ENCODE measurements around the gene GPR32. TPM values are rescaled to one million over a fixed set of nuclear protein-coding genes. Genes with fewer than 3 reads are reported as not detected.

GPR32 gene
- total RNA-seq, 1 experiment from 2014 or later: not detected

GRCh38 chr19:50778906-50779430 lies 8.7 kb downstream of the GPR32 start (continued):
- no peak for TF ChIP-seq ZNF281 (CRISPR knock-in tag; IDR thresholded peaks at IDR 0.05)
- TF ChIP-seq FOXP4 (CRISPR knock-in tag; IDR thresholded peaks at IDR 0.05): no peak
- no peak for TF ChIP-seq TEAD1 (CRISPR knock-in tag; IDR thresholded peaks at IDR 0.05)
- TF ChIP-seq TEAD4 (CRISPR knock-in tag; IDR thresholded peaks at IDR 0.05): no peak
- TF ChIP-seq GRHL2 (CRISPR knock-in tag; IDR thresholded peaks at IDR 0.05; ENCODE audit: insufficient replicate concordance, severe bottlenecking): no peak
- no peak for TF ChIP-seq SP1 (CRISPR knock-in tag; conservative IDR thresholded peaks at IDR 0.05)
- no peak for TF ChIP-seq RELA (CRISPR knock-in tag; IDR thresholded peaks at IDR 0.05; ENCODE audit: borderline replicate concordance)
- no peak for TF ChIP-seq E2F4 (CRISPR knock-in tag; IDR thresholded peaks at IDR 0.05; ENCODE audit: borderline replicate concordance, low read depth)

GRCh38 chr19:50779504-50780457 lies 9.5 kb downstream of the GPR32 start:
- DNase-seq (ENCODE audit: low spot score): no peak
- ChIA-PET CTCF (interaction anchor here (0.8 to 10.3 kb wide), 13 partner anchors 11 to 423 kb away, joined by 3 to 195 read pairs (median 7); partner anchors contain the start of genes C19orf81, CLEC11A and SHANK1), POLR2A (interaction anchor here (1.4 to 1.9 kb wide), 2 partner anchors 55 kb away, joined by 3 to 7 read pairs; no protein-coding TSS in a partner anchor)
- no peak for TF ChIP-seq CREM (CRISPR knock-in tag; IDR thresholded peaks at IDR 0.05)
- Mint-ChIP-seq H3K27me3 (ENCODE audit: low read depth) (peaks cover 84% of the 10 kb centered on the region), H3K27ac (no peak overlapping the region), H3K36me3 (no peaks in the 10 kb centered on the region), H3K9me3 (no peaks in the 10 kb centered on the region), H3K4me3 (no peak overlapping the region), H3K4me1 (peaks cover 30% of the 10 kb centered on the region)
- ATAC-seq: no peak

- CTCF ChIA-PET: interaction anchor here (0.8 to 10.3 kb wide), 5 partner anchors 52 to 225 kb away, joined by 3 to 195 read pairs (median 12); partner anchors contain the start of genes CLEC11A and SHANK1
- Mint-ChIP-seq H3K4me3 (no peak overlapping the region), H3K27ac (no peak overlapping the region), H3K4me1 (peaks cover 30% of the 10 kb centered on the region), H3K27me3 (ENCODE audit: low read depth) (peaks cover 78% of the 10 kb centered on the region), H3K36me3 (no peaks in the 10 kb centered on the region), H3K9me3 (no peaks in the 10 kb centered on the region)
- DNase-seq (ENCODE audit: low spot score) (no peak), ATAC-seq (no peak)
- POLR2A ChIA-PET: interaction anchor here (0.7 to 1.4 kb wide), 2 partner anchors 52 to 56 kb away, joined by 3 to 4 read pairs; no protein-coding TSS in a partner anchor
- TF ChIP-seq TP53 (CRISPR knock-in tag; IDR thresholded peaks at IDR 0.05): no peak
- TF ChIP-seq JUN (CRISPR knock-in tag; IDR thresholded peaks at IDR 0.05): no peak
- TF ChIP-seq ZBTB43 (CRISPR knock-in tag; IDR thresholded peaks at IDR 0.05): no peak
- TF ChIP-seq ZSCAN18 (CRISPR knock-in tag; IDR thresholded peaks at IDR 0.05): no peak
- no peak for TF ChIP-seq FOXK1 (CRISPR knock-in tag; IDR thresholded peaks at IDR 0.05)
- no peak for TF ChIP-seq HMGA2 (CRISPR knock-in tag; IDR thresholded peaks at IDR 0.05)
- no peak for TF ChIP-seq NFYB (CRISPR knock-in tag; conservative IDR thresholded peaks at IDR 0.05; ENCODE audit: low read depth)
- no peak for TF ChIP-seq FOXP4 (CRISPR knock-in tag; IDR thresholded peaks at IDR 0.05)
- TF ChIP-seq ELF4 (CRISPR knock-in tag; IDR thresholded peaks at IDR 0.05; ENCODE audit: low read depth): no peak
Measured at GRCh38 chr19:50780753-50781435, 10.6 kb downstream of the GPR32 start.
